HG03196 (cell line): ENCODE data around the gene VGF.

Source experiments
- ATAC-seq: cut with Tn5 transposase; IDR thresholded peaks from one replicate; pipeline ENCODE4 v1.9.1; 2021; ENCODE audit not compliant: unreplicated experiment

Gene VGF

GRCh38 chr7:101186194-101186593 lies 20.8 kb upstream of the VGF start:
- no peak for ATAC-seq

- ATAC-seq, result no peak
Observed at GRCh38 chr7:101185258-101185839, 20.0 kb upstream of the VGF start.

- ATAC-seq, result no peak
Observed at GRCh38 chr7:101180130-101180755, 14.9 kb upstream of the VGF start, which contains the start of gene NAT16. NAT16 (minus strand) TSS chr7:101180293; CDS start chr7:101174807, 5,486 bp downstream.

GRCh38 chr7:101179713-101180112 lies 14.3 kb upstream of the VGF start:
- ATAC-seq, result no peak

- ATAC-seq, result no peak
Observed at GRCh38 chr7:101179117-101179516, 13.7 kb upstream of the VGF start.

GRCh38 chr7:101177644-101178043 lies 12.3 kb upstream of the VGF start:
- ATAC-seq, result no peak

- ATAC-seq, result no peak
Observed at GRCh38 chr7:101175664-101176063, 10.3 kb upstream of the VGF start.

- no peak for ATAC-seq
Observed at GRCh38 chr7:101174322-101174854, 9.0 kb upstream of the VGF start.

GRCh38 chr7:101173752-101174244 lies 8.4 kb upstream of the VGF start:
- ATAC-seq, result no peak

GRCh38 chr7:101172854-101173751 lies 7.7 kb upstream of the VGF start:
- ATAC-seq, result no peak

- no peak for ATAC-seq
Observed at GRCh38 chr7:101172005-101172853, 6.9 kb upstream of the VGF start.

GRCh38 chr7:101171442-101171837 lies 6.1 kb upstream of the VGF start:
- no peak for ATAC-seq

- no peak for ATAC-seq
Observed at GRCh38 chr7:101170617-101171441, 5.5 kb upstream of the VGF start.

GRCh38 chr7:101169838-101170551 lies 4.6 kb upstream of the VGF start:
- no peak for ATAC-seq

- ATAC-seq, result no peak
Observed at GRCh38 chr7:101169110-101169837, 3.9 kb upstream of the VGF start.

GRCh38 chr7:101168412-101169049 lies 3.2 kb upstream of the VGF start:
- ATAC-seq, result no peak

GRCh38 chr7:101167645-101168411 lies 2.5 kb upstream of the VGF start:
- no peak for ATAC-seq
